Left ventricle myocardium inferior (tissue), 1 donor: ENCODE measurements around the gene TBR1. TPM values are rescaled to one million over a fixed set of nuclear protein-coding genes. Genes with fewer than 3 reads are reported as not detected.

Source experiments
- DNase-seq: peaks from one replicate; pipeline ENCODE4 v3.0.0-alpha.2; 2020
- H3K27ac ChIP-seq: fragments of 200-600 bp; replicated peaks from 2 replicates; pipeline ENCODE4 v1.8.0; 2021
- H3K27me3 ChIP-seq: fragments of 200-600 bp; 2 replicates; pipeline ENCODE4 v1.8.0; 2021; ENCODE audit warnings: low read depth
- H3K36me3 ChIP-seq: fragments of 200-600 bp; 2 replicates; pipeline ENCODE4 v1.8.0; 2021
- H3K4me1 ChIP-seq: fragments of 200-600 bp; 2 replicates; pipeline ENCODE4 v1.8.0; 2021
- H3K4me3 ChIP-seq: fragments of 200-600 bp; 2 replicates; pipeline ENCODE4 v1.8.0; 2021; ENCODE audit warnings: mild to moderate bottlenecking, moderate library complexity
- H3K9me3 ChIP-seq: fragments of 200-600 bp; replicated peaks from 2 replicates; pipeline ENCODE4 v1.8.0; 2021
- intact Hi-C: fragments of 100-400 bp; cut with micrococcal nuclease; formaldehyde crosslinking; loops from one replicate; pipeline ENCODE4 v1.11.0; 2022
- total RNA-seq: library from RNA; stranded (reverse); fragmentation: NEBNext Ultra II Directional; extraction: Animal tissue kit (Norgen Biotek cat#: 25700); gene quantifications from one replicate; pipeline ENCODE4 v1.2.1, GENCODE V29; 2021
- TF ChIP-seq, protein P1 (sequence below): fragments of 200-600 bp; IDR thresholded peaks from 2 replicates; pipeline ENCODE4 v1.8.0; 2021; ENCODE audit warnings: antibody characterized with exemption, mild to moderate bottlenecking, borderline replicate concordance
- donor health status: DM: no; HTN: yes; CAD: no; lungs with severe emphysema.

The TBR1 gene
- total RNA-seq, 1 donor from 2014 or later: not detected

GRCh38 chr2:161373942-161374341, 42.2 kb upstream of the TBR1 start:
- H3K4me1 ChIP-seq: peaks cover 3% of the 10 kb centered on the region
- no peak overlapping the region for H3K27ac ChIP-seq
- no peaks in the 10 kb centered on the region for H3K27me3 ChIP-seq
- no peaks in the 10 kb centered on the region for H3K9me3 ChIP-seq
- peaks cover 27% of the 10 kb centered on the region for H3K36me3 ChIP-seq
- DNase-seq: no peak
- no peak overlapping the region for H3K4me3 ChIP-seq
- TF ChIP-seq, protein P1, sequence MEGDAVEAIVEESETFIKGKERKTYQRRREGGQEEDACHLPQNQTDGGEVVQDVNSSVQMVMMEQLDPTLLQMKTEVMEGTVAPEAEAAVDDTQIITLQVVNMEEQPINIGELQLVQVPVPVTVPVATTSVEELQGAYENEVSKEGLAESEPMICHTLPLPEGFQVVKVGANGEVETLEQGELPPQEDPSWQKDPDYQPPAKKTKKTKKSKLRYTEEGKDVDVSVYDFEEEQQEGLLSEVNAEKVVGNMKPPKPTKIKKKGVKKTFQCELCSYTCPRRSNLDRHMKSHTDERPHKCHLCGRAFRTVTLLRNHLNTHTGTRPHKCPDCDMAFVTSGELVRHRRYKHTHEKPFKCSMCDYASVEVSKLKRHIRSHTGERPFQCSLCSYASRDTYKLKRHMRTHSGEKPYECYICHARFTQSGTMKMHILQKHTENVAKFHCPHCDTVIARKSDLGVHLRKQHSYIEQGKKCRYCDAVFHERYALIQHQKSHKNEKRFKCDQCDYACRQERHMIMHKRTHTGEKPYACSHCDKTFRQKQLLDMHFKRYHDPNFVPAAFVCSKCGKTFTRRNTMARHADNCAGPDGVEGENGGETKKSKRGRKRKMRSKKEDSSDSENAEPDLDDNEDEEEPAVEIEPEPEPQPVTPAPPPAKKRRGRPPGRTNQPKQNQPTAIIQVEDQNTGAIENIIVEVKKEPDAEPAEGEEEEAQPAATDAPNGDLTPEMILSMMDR: no peak
- intact Hi-C loops: no loop called here

GRCh38 chr2:161374446-161374845, 41.7 kb upstream of the TBR1 start:
- Histone ChIP-seq H3K27me3 (no peaks in the 10 kb centered on the region), H3K4me1 (peaks cover 8% of the 10 kb centered on the region), H3K4me3 (no peak overlapping the region), H3K27ac (no peak overlapping the region), H3K9me3 (no peaks in the 10 kb centered on the region), H3K36me3 (peaks cover 27% of the 10 kb centered on the region)
- TF ChIP-seq, protein P1: no peak
- intact Hi-C loops: no loop called here
- no peak for DNase-seq

GRCh38 chr2:161379740-161380139, 36.4 kb upstream of the TBR1 start:
- Histone ChIP-seq H3K27ac (peak overlapping the region; percentile 40), H3K36me3 (no peaks in the 10 kb centered on the region), H3K4me1 (peaks cover 15% of the 10 kb centered on the region), H3K27me3 (no peaks in the 10 kb centered on the region), H3K4me3 (no peak overlapping the region), H3K9me3 (no peaks in the 10 kb centered on the region)
- TF ChIP-seq, protein P1: no peak
- intact Hi-C loops: no loop called here
- peak; percentile 40 for DNase-seq

DNA sequence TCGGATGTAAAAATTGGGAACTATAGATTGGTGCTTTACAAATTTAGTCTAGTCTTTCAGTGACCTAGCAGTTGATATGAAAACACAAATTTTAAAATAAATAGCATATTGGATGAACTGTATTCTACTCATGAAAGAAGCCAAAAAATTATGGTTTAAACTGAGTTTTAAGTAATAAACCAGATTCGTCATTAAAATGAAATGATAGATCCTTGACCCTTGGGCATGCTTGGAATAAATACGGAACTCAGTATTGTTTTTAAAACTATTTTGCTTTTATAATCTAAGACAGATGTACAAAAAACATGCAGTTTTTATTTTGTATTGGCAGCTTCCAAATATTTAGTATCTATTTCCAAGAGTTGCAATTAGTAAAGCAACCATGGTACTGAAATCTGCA, 34.6 kb upstream of the TBR1 start:
- intact Hi-C loops: no loop called here
- DNase-seq: no peak
- H3K4me3 ChIP-seq: no peak overlapping the region
- TF ChIP-seq, protein P1: no peak
- H3K27me3 ChIP-seq: no peaks in the 10 kb centered on the region
- H3K4me1 ChIP-seq: peaks cover 15% of the 10 kb centered on the region
- no peak overlapping the region for H3K27ac ChIP-seq
- H3K36me3 ChIP-seq: no peaks in the 10 kb centered on the region
- no peaks in the 10 kb centered on the region for H3K9me3 ChIP-seq

- no peak overlapping the region for H3K27ac ChIP-seq
- H3K27me3 ChIP-seq: no peaks in the 10 kb centered on the region
- DNase-seq: no peak
- TF ChIP-seq, protein P1: no peak
- H3K9me3 ChIP-seq: no peaks in the 10 kb centered on the region
- H3K36me3 ChIP-seq: no peaks in the 10 kb centered on the region
- peaks cover 15% of the 10 kb centered on the region for H3K4me1 ChIP-seq
- no peak overlapping the region for H3K4me3 ChIP-seq
- intact Hi-C loops: no loop called here
Observed at GRCh38 chr2:161382747-161383146, 33.4 kb upstream of the TBR1 start.

DNA sequence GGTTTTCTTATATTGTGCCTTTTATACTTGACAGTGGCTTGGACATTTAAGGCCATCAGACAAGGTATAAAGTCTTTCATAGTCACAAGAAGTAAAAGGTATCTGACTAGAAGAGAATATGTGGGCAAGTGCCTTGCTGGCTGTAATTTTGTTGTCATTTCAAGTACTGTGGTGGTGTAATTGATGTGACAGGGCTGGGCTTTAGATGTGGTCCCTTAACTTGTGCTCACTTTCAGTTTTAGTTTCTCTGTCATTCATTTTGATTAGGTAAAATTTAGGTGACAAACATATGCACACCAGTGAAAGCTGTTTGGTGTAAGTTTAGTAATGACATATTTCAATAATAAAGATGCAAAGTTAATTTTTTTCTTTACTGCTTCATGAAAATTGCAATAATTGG, 31.2 kb upstream of the TBR1 start:
- intact Hi-C loops: no loop called here

More for the DNA sequence above, 31.2 kb upstream of the TBR1 start:
- Histone ChIP-seq H3K9me3 (no peaks in the 10 kb centered on the region), H3K4me1 (peaks cover 5% of the 10 kb centered on the region), H3K36me3 (no peaks in the 10 kb centered on the region), H3K27ac (no peak overlapping the region), H3K27me3 (no peaks in the 10 kb centered on the region), H3K4me3 (no peak overlapping the region)
- no peak for DNase-seq
- TF ChIP-seq, protein P1: no peak
